Adrenal gland (tissue), 12 donors: Measurements from ENCODE around the gene IGFBP1. TPM values are rescaled to one million over a fixed set of nuclear protein-coding genes. Genes with fewer than 3 reads are reported as not detected.
"Not testable (repeated sequence)": the region's sequence is repeated elsewhere in the genome, so short reads cannot be mapped to it uniquely, and the experiment has no call there.

Source experiments
- DNase-seq, 7 donors: peaks; one replicate each; pipeline ENCODE4 v3.0.0-alpha.2; 2019 to 2020
- H3K27ac ChIP-seq, 5 donors: fragments of 200-600 bp; sonication (generic) in 4 of 5; 1 replicate in 3 of 5; 2 replicates in 2 of 5; pipeline versions ENCODE4 v1.5.1 to v1.8.0; 2016 to 2020; ENCODE audit warnings: mild to moderate bottlenecking in 1 of 5
- H3K27me3 ChIP-seq: fragments of 200-600 bp; 2 replicates; pipeline ENCODE4 v1.8.0; 2021
- H3K36me3 ChIP-seq, 2 donors: fragments of 200-600 bp; replicated peaks in 1 of 2; 1 replicate in 1 of 2; 2 replicates in 1 of 2; pipeline versions ENCODE4 v1.5.1 to v1.8.0; 2018 to 2022
- H3K4me1 ChIP-seq, 2 donors: fragments of 200-600 bp; replicated peaks in 1 of 2; 1 replicate in 1 of 2; 2 replicates in 1 of 2; pipeline versions ENCODE4 v1.5.1 to v1.8.0; 2018 to 2021
- H3K4me3 ChIP-seq, 4 donors: fragments of 200-600 bp; sonication (generic) in 3 of 4; one replicate each; pipeline ENCODE4 v1.5.1; 2016 to 2018
- H3K9me3 ChIP-seq, 3 donors: fragments of 200-600 bp; sonication (generic) in 1 of 3; replicated peaks in 1 of 3; 1 replicate in 2 of 3; 2 replicates in 1 of 3; pipeline versions ENCODE4 v1.5.1 to v1.8.0; 2016 to 2021
- POLR2A ChIP-seq, 2 donors: fragments of 450-650 bp; IDR thresholded peaks; one replicate each; pipeline ENCODE4 v1.6.1; 2017; ENCODE audit warnings: antibody characterized with exemption in 2 of 2, mild to moderate bottlenecking in 2 of 2, moderate library complexity in 1 of 2
- WGBS, 4 donors: extraction: QIAGEN DNeasy Blood & Tissue Kit in 2 of 4; methylation state at CpG; one replicate each; pipeline versions ENCODE4 v1.1.5 to v1.1.7; 2013 to 2017; 5-methylcytosine and 5-hydroxymethylcytosine counted together
- intact Hi-C, 2 donors: fragments of 100-400 bp; cut with DNase I; formaldehyde crosslinking; loops; one replicate each; pipeline versions ENCODE4 v1.14.1 to v1.15.0; 2022 to 2023
- polyA plus RNA-seq, 3 donors: library from polyadenylated mRNA; stranded (reverse); fragments of 200-250 nt in 2 of 3; fragments of 350-450 nt in 1 of 3; fragmentation: Illumina TruSeq in 1 of 3; extraction: RNeasy Lipid Tissue Mini Kit (QIAGEN cat#74804) in 1 of 3; gene quantifications; one replicate each; pipeline ENCODE4 v1.2.3, GENCODE V29; 2013 to 2014
- small RNA-seq, 2 donors: library from RNA; depleted of rRNA; stranded (forward); fragments of <200 nt; gene quantifications; one replicate each; pipeline ENCODE3, GENCODE V24; 2016
- total RNA-seq, 9 donors: library from RNA; depleted of rRNA in 4 of 9; stranded (reverse); fragments of >200 nt in 4 of 9; fragments of 120-200 nt in 1 of 9; fragmentation: NEBNext Ultra II Directional in 1 of 9; extraction: Animal tissue kit (Norgen Biotek cat#: 25700) in 1 of 9; gene quantifications; one replicate each; pipeline versions ENCODE4 v1.1.0 to v1.2.4, GENCODE V29; 2013 to 2023
- TF ChIP-seq, protein P1 (sequence below), 6 experiments: fragments of 450-650 bp in 4 of 6; fragments of 200-600 bp in 2 of 6; sonication (generic) in 1 of 6; IDR thresholded peaks; 1 replicate in 5 of 6; 2 replicates in 1 of 6; pipeline versions ENCODE4 v1.5.1 to v1.8.0; 2016 to 2021; ENCODE audit warnings: antibody characterized with exemption in 6 of 6, mild to moderate bottlenecking in 2 of 6, moderate library complexity in 1 of 6
- donor health status: healthy with polysubstance abuse.
- donor health status: Bipolar disorder and iron deficiency.
- donor health status: DM: yes; HTN: yes; CAD: no.
- donor health status: DM: no; HTN: no; CAD: no.
- donor health status: DM: no; HTN: no; CAD: no.
- donor health status: DM: yes; HTN: yes; CAD: no.

The IGFBP1 gene
- total and polyA plus RNA-seq, 12 donors: 0.15 to 1.2 (median 0.27) TPM; not detected in 6

DNA sequence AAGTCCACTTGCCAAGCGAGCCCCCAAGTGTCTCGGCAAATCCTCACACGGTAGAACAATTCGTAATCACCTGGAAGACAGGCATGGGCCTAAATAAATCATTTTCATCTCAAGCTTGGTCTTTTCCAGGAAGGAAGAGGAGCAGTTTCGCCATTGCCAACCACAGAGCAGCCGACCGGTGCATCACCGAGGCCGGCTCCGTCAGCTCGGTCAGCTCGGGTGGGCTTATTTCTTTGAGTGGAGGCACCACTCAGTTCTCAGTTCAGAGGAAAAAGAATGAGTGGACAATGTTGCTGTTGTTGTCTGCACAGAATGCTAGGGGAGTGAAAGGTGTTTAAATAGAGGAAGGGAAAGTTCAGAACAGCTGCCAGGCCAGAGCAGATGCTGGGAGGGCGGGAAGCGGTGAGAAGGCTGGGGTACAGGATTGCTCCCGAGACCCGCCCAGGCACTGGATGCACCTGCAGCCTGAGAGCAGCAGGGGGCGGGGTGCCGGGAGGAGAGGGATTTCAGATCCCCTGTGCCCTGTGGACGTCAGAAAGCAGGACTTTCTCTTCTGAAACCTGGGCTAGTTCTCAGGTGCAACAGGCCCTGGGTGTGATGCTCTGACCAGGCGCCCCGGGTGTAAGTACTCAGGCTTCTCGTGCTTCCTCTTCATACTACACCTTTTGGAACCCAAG is 50.5 kb downstream of the IGFBP1 start:
- TF ChIP-seq POLR2A (IDR thresholded peaks at IDR 0.05): no peak
- TF ChIP-seq, protein P1, sequence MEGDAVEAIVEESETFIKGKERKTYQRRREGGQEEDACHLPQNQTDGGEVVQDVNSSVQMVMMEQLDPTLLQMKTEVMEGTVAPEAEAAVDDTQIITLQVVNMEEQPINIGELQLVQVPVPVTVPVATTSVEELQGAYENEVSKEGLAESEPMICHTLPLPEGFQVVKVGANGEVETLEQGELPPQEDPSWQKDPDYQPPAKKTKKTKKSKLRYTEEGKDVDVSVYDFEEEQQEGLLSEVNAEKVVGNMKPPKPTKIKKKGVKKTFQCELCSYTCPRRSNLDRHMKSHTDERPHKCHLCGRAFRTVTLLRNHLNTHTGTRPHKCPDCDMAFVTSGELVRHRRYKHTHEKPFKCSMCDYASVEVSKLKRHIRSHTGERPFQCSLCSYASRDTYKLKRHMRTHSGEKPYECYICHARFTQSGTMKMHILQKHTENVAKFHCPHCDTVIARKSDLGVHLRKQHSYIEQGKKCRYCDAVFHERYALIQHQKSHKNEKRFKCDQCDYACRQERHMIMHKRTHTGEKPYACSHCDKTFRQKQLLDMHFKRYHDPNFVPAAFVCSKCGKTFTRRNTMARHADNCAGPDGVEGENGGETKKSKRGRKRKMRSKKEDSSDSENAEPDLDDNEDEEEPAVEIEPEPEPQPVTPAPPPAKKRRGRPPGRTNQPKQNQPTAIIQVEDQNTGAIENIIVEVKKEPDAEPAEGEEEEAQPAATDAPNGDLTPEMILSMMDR (IDR thresholded peaks at IDR 0.05): peak in 1 of 6 experiments; percentile 12
- Histone ChIP-seq H3K4me3 (no peak overlapping the region), H3K9me3 (no peaks in the 10 kb centered on the region), H3K36me3 (no peaks in the 10 kb centered on the region), H3K4me1 (no peaks in the 10 kb centered on the region), H3K27me3 (no peaks in the 10 kb centered on the region), H3K27ac (no peak overlapping the region)
- no peak for DNase-seq
- WGBS, 4 donors: 80 to 85% (median 82%) methylated on average over 20 to 22 of the region's 22 CpGs
- intact Hi-C loops: no loop called here

DNA sequence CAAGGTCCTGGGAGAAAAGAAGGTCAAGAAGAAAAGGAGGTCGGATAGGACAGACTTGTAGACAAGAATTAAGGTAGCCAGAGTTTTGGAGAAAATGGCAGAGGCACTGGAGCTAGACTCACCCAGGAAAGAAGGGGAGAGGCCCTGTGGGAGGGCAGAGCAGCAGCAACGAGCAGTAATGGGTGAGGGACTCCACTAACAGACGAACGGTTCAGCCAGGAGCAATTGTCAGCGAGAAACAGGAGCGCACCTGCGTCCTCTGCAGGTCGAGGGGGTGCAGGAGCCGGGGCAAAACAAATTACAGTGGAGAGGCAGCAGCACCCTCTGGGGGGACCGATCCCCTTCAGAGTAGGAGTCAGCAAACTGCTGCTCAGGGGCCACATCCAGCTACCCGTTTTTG is 51.3 kb downstream of the IGFBP1 start:
- WGBS, 4 donors: 85 to 91% (median 87%) methylated on average over 11 of the region's 11 CpGs
- Histone ChIP-seq H3K27ac (no peak overlapping the region), H3K9me3 (no peaks in the 10 kb centered on the region), H3K27me3 (no peaks in the 10 kb centered on the region), H3K36me3 (no peaks in the 10 kb centered on the region), H3K4me1 (no peaks in the 10 kb centered on the region), H3K4me3 (no peak overlapping the region)
- TF ChIP-seq POLR2A (IDR thresholded peaks at IDR 0.05): no peak
- TF ChIP-seq, protein P1 (IDR thresholded peaks at IDR 0.05): no peak
- intact Hi-C loops: no loop called here
- DNase-seq: no peak

DNA sequence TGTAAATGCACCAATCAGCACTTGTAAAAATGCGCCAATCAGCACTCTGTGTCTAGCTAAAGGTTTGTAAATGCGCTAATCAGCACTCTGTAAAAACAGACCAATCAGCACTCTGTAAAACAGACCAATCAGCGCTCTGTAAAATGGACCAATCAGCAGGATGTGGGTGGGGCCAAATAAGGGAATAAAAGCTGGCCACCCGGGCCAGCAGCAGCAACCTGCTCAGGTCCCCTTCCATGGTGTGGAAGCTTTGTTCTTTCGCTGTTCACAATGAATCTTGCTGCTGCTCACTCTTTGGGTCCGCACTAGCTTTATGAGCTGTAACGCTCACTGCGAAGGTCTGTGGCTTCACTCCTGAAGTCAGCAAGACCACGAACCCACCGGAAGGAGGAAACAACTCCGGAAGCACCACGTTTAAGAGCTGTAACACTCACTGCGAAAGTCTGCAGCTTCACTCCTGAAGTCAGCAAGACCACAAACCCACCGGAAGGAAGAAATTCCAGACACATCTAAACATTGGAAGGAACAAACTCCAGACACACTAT is 52.0 kb downstream of the IGFBP1 start:
- H3K4me1 ChIP-seq, H3K9me3 ChIP-seq, DNase-seq, H3K36me3 ChIP-seq, intact Hi-C loops, H3K27me3 ChIP-seq, H3K4me3 ChIP-seq, H3K27ac ChIP-seq: not testable (repeated sequence)
- WGBS, 4 donors: 73 to 89% (median 80%) methylated on average over 14 of the region's 14 CpGs

DNA sequence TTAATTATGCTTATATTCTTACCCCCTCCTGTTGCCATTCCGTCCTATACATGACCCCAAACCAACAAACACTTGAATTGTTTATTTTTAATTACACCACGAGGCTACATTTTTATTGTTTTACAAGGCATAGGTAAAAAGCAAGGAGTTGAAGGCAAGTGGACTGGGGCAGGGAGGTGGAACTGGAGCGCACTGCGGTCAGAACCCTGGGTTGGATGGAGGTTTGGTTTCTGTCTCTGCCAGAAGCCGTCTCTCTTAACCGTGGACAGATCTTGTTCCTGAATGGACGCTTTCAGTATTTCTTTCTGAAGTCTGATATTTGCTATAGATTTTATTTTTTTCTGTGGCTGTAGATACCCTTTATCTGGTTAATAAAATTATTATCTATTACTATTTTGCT is 52.7 kb downstream of the IGFBP1 start:
- Histone ChIP-seq H3K36me3 (no peaks in the 10 kb centered on the region), H3K4me1 (no peaks in the 10 kb centered on the region), H3K27ac (no peak overlapping the region), H3K9me3 (no peaks in the 10 kb centered on the region), H3K27me3 (no peaks in the 10 kb centered on the region), H3K4me3 (no peak overlapping the region)
- no peak for TF ChIP-seq POLR2A (IDR thresholded peaks at IDR 0.05)
- TF ChIP-seq, protein P1 (IDR thresholded peaks at IDR 0.05): no peak
- intact Hi-C loops: no loop called here
- no peak for DNase-seq
- 62 to 72% (median 67%) methylated on average over 7 of the region's 7 CpGs for WGBS, 4 donors

Small RNA genes lying within 50 kb of the gene (small RNA-seq; reads per million reads assigned to genes)
- gene RNU6-326P: 0 reads per million in 2 donors

Other genes with a start within 250 kb of the IGFBP1 start
- not detected for gene CCDC201, start 15.4 kb upstream of the IGFBP1 start, total RNA-seq
- not detected for gene CCDC201, start 15.4 kb upstream of the IGFBP1 start, polyA plus RNA-seq
- gene IGFBP3, start 32.8 kb downstream of the IGFBP1 start, total RNA-seq: 10 to 100 TPM in 7 of 9 donors, 1 to 10 TPM in 2; 5.5 to 44.9 (median 19.9) TPM
- gene IGFBP3, start 32.8 kb downstream of the IGFBP1 start, polyA plus RNA-seq: 10 to 100 TPM in 2 of 3 donors, 1 to 10 TPM in 1; 5.4 to 53.1 (median 16.2) TPM